ENCODE results near the gene INO80D. TPM values are rescaled to one million over a fixed set of nuclear protein-coding genes. Genes with fewer than 3 reads are reported as not detected.

Gene INO80D
- total and polyA plus RNA-seq, 2 of the 13 experiments (the other 11 are each of a cell fraction or from before 2014, with no cell fraction given): 7.6 to 7.9 TPM

DNA sequence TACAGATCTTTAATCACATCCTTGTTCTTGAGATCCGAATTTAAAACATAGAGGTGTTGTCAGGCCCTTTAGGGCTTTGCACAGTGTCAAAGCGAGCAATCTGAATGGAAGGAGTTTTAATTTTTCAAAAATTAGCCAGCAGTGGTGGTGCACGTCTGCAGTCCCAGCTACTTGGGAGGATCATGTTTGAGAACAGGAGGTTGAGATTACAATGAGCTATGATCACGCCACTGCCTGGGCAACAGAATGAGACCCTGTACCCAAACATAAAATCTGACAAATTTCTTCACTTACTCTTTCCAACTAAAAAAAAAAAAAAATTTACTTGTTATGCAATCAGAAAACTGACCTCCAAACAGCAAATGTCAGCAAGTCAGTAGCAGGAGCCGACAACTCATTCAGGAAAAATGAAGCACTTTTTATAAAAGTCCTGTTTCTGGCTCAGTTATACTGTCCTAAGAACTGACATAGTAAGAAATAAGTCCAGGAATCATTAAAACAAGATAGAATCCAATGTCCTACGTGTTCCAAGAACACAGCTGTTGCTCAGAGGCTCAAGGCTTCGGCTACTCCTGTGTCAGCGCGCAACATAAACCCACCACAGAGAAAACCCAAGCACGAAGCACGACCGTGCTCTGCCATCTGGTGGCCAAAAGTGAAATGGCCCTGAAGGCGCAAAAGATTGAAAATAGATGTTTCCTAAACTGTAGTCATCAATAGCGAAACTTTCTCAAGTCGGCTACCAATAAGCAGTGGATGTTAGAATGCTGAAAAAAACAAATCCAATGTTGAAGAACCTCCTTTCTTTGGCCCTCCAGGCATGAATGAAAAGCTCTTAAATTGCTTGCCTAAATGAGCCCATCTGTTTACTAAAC is 138.1 kb downstream of the INO80D start (continued):
- TF ChIP-seq ZNF562 (CRISPR knock-in tag; IDR thresholded peaks at IDR 0.05; ENCODE audit: borderline replicate concordance) (no peak), NPAS2 (CRISPR knock-in tag; IDR thresholded peaks at IDR 0.05; ENCODE audit: borderline replicate concordance) (no peak), ZFP41 (CRISPR knock-in tag; IDR thresholded peaks at IDR 0.05; ENCODE audit: borderline replicate concordance) (no peak), NAIF1 (CRISPR knock-in tag; IDR thresholded peaks at IDR 0.05; ENCODE audit: borderline replicate concordance) (0 out of 2 replicates have a peak, but pooled peaks have one; percentile 62), ZNF121 (CRISPR knock-in tag; IDR thresholded peaks at IDR 0.05) (no peak), RXRB (CRISPR knock-in tag; IDR thresholded peaks at IDR 0.05; ENCODE audit: borderline replicate concordance) (peak; percentile 76; the same call in 1 of the 2 replicates), ZBTB43 (CRISPR knock-in tag; conservative IDR thresholded peaks at IDR 0.05) (0 out of 2 replicates have a peak, but pooled peaks have one; percentile 60), RARG (CRISPR knock-in tag; IDR thresholded peaks at IDR 0.05; ENCODE audit: low read depth) (no peak), UBTF (CRISPR knock-in tag; IDR thresholded peaks at IDR 0.05) (no peak), CCDC6 (CRISPR knock-in tag; IDR thresholded peaks at IDR 0.05) (peak; percentile 51; the same call in 1 of the 2 replicates), DR1 (CRISPR knock-in tag; IDR thresholded peaks at IDR 0.05) (no peak), MEIS2 (CRISPR knock-in tag; IDR thresholded peaks at IDR 0.05) (peak; percentile 50; the same call in 1 of the 2 replicates), RARA (CRISPR knock-in tag; IDR thresholded peaks at IDR 0.05) (peak; percentile 32; the same call in 1 of the 2 replicates), ZNF317 (CRISPR knock-in tag; IDR thresholded peaks at IDR 0.05) (peak; percentile 35; the same call in 1 of the 2 replicates), ZNF605 (CRISPR knock-in tag; IDR thresholded peaks at IDR 0.05) (peak; percentile 45; the same call in 1 of the 2 replicates), POLR2A (IDR thresholded peaks at IDR 0.05; ENCODE audit: insufficient read depth in 1 of 2, low read depth in 2 of 2, low read length in 2 of 2) (no peak)
- TF ChIP-seq, protein P1, sequence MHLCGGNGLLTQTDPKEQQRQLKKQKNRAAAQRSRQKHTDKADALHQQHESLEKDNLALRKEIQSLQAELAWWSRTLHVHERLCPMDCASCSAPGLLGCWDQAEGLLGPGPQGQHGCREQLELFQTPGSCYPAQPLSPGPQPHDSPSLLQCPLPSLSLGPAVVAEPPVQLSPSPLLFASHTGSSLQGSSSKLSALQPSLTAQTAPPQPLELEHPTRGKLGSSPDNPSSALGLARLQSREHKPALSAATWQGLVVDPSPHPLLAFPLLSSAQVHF (CRISPR knock-in tag; IDR thresholded peaks at IDR 0.05): no peak
- TF ChIP-seq, protein P2, sequence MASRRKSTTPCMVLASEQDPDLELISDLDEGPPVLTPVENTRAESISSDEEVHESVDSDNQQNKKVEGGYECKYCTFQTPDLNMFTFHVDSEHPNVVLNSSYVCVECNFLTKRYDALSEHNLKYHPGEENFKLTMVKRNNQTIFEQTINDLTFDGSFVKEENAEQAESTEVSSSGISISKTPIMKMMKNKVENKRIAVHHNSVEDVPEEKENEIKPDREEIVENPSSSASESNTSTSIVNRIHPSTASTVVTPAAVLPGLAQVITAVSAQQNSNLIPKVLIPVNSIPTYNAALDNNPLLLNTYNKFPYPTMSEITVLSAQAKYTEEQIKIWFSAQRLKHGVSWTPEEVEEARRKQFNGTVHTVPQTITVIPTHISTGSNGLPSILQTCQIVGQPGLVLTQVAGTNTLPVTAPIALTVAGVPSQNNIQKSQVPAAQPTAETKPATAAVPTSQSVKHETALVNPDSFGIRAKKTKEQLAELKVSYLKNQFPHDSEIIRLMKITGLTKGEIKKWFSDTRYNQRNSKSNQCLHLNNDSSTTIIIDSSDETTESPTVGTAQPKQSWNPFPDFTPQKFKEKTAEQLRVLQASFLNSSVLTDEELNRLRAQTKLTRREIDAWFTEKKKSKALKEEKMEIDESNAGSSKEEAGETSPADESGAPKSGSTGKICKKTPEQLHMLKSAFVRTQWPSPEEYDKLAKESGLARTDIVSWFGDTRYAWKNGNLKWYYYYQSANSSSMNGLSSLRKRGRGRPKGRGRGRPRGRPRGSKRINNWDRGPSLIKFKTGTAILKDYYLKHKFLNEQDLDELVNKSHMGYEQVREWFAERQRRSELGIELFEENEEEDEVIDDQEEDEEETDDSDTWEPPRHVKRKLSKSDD (CRISPR knock-in tag; IDR thresholded peaks at IDR 0.05; ENCODE audit: low read depth): no peak
- TF ChIP-seq, protein P3, sequence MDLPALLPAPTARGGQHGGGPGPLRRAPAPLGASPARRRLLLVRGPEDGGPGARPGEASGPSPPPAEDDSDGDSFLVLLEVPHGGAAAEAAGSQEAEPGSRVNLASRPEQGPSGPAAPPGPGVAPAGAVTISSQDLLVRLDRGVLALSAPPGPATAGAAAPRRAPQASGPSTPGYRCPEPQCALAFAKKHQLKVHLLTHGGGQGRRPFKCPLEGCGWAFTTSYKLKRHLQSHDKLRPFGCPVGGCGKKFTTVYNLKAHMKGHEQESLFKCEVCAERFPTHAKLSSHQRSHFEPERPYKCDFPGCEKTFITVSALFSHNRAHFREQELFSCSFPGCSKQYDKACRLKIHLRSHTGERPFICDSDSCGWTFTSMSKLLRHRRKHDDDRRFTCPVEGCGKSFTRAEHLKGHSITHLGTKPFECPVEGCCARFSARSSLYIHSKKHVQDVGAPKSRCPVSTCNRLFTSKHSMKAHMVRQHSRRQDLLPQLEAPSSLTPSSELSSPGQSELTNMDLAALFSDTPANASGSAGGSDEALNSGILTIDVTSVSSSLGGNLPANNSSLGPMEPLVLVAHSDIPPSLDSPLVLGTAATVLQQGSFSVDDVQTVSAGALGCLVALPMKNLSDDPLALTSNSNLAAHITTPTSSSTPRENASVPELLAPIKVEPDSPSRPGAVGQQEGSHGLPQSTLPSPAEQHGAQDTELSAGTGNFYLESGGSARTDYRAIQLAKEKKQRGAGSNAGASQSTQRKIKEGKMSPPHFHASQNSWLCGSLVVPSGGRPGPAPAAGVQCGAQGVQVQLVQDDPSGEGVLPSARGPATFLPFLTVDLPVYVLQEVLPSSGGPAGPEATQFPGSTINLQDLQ (CRISPR knock-in tag; IDR thresholded peaks at IDR 0.05): no peak

All from HepG2 (cell line).